ENCODE data around the gene CIZ1.

Gene CIZ1

DNA sequence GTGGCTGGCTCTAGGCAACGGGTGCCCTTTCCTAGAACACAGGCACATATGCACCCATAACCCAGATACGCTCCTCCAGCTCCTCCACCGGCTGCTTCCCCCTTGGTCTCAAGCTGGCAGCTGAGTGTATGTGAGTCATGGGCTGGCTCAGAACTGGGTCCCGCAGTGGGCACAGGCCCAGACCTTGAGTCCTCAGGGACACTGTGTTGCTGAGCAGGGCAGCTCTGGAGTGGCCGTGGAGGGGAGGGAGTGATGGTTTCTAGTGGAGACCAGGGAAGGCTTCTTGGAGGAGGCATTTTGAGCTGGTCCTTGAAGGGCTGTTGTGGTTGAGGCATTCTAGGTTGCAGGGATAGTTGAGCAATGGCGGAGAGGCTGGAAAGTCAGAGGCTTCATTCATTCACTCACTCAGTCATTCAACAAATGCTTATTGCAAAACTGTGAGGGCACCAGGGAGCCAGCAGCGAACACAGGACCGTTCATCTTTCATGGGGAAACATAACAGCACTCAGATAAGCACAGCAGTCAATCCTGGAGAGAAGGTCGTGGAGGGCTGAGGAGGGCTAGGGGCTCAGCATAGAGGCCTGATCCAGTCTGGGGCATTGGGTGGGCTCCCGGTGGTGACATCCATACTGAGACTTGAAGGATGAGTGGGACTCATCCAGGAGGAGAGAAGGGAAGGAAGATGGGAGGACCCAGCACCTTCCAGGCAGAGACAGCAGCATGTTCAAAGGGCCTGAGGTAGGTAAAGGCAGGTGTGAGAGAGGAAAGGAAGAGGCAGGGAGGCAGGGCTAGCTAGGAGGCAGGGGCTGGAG lies 29.0 kb downstream of the CIZ1 start:
- Mint-ChIP-seq H3K36me3 (peaks cover 61% of the 10 kb centered on the region), H3K4me1 (peaks cover 25% of the 10 kb centered on the region), H3K9me3 (no peaks in the 10 kb centered on the region), H3K4me3 (peak overlapping the region; percentile 72), H3K27ac (no peak overlapping the region)
- ATAC-seq: no peak
- DNase-seq (ENCODE audit: low spot score in 2 of 2): no peak

DNA sequence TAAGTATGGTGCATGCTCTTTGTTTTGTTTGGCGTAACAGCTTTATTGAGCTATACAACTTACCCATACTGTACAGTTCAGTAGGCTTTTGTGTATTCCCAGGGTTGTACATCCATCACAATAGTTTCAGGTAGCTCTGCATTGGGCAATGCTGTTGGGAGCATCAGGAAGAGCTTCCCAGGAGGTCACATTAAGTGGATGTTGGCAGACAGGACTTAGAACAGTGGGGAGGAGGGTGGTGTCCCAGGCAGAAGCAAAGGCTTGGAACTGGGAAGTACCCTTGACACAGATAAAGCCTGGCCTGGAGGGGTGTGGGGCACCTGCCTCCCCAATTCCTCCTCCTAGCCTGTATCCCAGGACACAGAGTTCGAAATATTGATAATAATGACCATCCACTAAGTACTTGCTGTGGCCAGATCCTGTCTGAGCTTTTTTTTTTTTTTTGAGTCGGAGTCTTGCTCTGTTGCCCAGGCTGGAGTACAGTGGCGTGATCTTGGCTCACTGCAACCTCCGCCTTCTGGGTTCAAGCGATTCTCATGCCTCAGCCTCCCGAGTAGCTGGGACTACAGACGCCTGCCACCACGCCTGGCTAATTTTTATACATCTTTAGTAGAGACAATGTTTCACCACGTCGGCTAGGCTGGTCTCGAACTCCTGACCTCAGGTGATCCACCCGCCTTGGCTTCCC lies 30.0 kb downstream of the CIZ1 start:
- Mint-ChIP-seq H3K9me3 (no peaks in the 10 kb centered on the region), H3K4me3 (peak overlapping the region; percentile 72), H3K4me1 (peaks cover 25% of the 10 kb centered on the region), H3K36me3 (peaks cover 50% of the 10 kb centered on the region), H3K27ac (peak overlapping the region; percentile 91)
- ATAC-seq (no peak), DNase-seq (ENCODE audit: low spot score in 2 of 2) (no peak)

DNA sequence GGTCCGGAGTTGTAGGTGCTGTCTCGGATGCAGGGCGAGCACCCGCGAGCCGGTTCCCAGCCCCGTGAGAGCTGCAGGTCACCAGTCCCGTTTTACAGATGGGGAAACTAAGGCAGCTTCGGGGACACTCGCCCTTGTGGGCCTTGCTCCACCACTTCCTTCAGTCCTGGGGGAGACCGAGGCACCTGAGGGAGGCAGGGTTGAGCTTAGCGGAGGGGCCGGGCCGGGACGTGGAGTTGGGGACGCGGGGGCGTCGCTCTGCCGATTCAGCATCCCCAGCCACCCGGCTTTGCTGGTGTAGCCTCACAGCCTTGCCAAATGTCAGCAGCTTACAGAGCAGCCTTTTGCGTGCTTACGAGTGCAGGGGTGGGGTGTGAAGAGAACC lies 30.8 kb downstream of the CIZ1 start:
- Mint-ChIP-seq H3K36me3 (peaks cover 43% of the 10 kb centered on the region), H3K4me3 (peak overlapping the region; percentile 72), H3K27ac (peak overlapping the region; percentile 91), H3K9me3 (no peaks in the 10 kb centered on the region), H3K4me1 (peaks cover 25% of the 10 kb centered on the region)
- DNase-seq (ENCODE audit: low spot score in 2 of 2) (peak; percentile 41 to 75), ATAC-seq (peak; percentile 73)

DNA sequence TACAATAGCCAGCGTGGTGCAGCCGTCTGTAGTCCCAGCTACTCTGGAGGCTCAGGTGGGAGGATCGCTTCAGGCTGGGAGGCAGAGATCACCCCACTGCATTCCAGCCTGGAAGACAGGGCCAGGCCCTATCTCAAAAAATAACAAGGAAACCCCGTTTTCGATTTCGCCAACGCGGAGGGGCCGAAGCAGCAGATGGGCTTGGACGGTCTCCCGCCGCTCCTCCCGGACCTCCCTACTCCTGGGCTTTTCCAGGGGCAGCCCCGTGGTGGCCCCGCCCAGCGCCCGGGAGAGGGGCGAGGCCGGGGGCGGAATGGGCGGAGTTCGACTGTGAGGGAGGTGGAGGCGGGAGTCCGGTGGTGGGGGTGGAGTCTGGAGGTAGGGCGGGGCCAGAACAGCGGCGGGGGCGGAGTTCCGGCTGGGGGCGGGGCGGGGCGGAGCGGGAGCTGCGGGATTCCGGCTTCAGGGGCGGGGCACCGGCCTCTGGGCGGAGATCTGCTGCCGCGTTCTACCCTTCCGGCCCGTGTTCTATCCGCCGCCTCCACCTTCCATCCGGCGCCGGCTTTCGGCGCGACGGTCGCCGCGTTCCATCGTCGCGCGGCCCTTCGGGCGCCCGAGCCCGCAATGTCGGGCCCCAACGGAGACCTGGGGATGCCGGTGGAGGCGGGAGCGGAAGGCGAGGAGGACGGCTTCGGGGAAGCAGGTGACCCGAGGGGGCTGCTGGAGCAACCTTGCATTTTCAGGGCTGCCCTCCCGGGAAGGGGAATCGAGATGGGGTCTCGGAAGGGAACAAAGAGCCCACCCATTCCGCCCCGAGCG lies 31.4 kb downstream of the CIZ1 start, which contains the start of gene BBLN:
TSS of gene BBLN (plus strand) at position 482 of the 819 bp plus-strand sequence. CDS start at position 625, 143 bp downstream.
- DNase-seq (ENCODE audit: low spot score in 2 of 2): peak; percentile 80 to 94
- H3K36me3 Mint-ChIP-seq: peaks cover 37% of the 10 kb centered on the region
- peak within 1 kb of the TSS; percentile 72 for H3K4me3 Mint-ChIP-seq
- ATAC-seq: peak; percentile 92
- H3K9me3 Mint-ChIP-seq: no peaks in the 10 kb centered on the region
- peak within 1 kb of the TSS; percentile 91 for H3K27ac Mint-ChIP-seq
- H3K4me1 Mint-ChIP-seq: peaks cover 25% of the 10 kb centered on the region

DNA sequence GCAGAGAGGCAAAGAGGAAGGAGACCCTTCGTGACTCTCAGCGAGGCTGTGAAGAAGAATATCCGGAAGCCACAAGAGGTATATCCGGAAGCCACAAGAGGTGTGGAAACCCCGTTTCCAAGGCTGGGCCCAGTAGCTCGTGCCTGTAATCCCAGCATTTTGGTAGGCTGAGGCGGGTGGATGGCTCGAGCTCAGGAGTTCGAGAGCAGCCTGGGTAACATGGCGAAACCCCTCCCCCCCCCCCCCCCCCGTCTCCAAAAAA lies 31.9 kb downstream of the CIZ1 start:
- no peaks in the 10 kb centered on the region for H3K9me3 Mint-ChIP-seq
- H3K4me1 Mint-ChIP-seq: peaks cover 25% of the 10 kb centered on the region
- DNase-seq (ENCODE audit: low spot score in 2 of 2) (peak in 1 of 2 donors; percentile 12), ATAC-seq (peak; percentile 16)
- H3K27ac Mint-ChIP-seq: peak overlapping the region; percentile 91
- H3K36me3 Mint-ChIP-seq: peaks cover 31% of the 10 kb centered on the region
- peak overlapping the region; percentile 72 for H3K4me3 Mint-ChIP-seq

DNA sequence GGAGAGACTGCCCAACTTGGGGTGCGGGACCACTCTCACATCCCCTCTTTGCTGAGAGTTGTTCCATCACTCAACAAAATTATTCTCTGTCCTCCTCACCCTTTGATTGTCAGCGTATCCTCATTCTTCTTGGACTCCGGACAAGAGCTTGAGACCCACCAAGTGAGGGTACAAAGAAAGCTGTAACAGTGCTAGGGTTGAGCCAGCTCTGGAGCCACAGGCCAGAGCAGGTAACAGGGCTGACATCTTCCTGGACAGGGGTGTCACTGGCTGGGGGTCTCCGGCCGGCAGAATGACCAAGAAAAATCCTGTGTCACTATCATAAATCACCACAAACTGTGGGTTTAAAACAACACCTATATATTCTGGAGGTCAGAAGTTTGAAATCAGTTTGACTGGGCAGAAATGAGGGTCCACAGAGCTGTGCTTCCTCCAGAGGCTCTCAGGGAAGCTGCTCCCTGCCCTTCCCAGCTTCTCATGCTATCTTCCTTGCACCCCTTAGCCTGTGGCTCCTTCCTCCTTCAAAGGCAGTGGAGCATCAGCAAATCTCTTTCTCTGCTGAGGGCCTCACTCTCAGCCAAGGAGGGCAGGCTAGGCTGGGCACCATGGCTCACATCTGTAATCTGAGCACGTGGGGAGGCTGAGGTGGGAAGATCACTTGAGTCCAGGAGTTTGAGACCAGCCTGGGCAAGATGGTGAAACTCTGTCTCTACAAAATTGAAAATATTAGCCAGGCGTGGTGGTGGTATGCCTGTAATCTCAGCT lies 35.5 kb downstream of the CIZ1 start:
- Mint-ChIP-seq H3K9me3 (no peaks in the 10 kb centered on the region), H3K27ac (no peak overlapping the region), H3K36me3 (peaks cover under 1% of the 10 kb centered on the region), H3K4me1 (peaks cover 10% of the 10 kb centered on the region), H3K4me3 (no peak overlapping the region)
- ATAC-seq: no peak
- no peak for DNase-seq (ENCODE audit: low spot score in 2 of 2)

DNA sequence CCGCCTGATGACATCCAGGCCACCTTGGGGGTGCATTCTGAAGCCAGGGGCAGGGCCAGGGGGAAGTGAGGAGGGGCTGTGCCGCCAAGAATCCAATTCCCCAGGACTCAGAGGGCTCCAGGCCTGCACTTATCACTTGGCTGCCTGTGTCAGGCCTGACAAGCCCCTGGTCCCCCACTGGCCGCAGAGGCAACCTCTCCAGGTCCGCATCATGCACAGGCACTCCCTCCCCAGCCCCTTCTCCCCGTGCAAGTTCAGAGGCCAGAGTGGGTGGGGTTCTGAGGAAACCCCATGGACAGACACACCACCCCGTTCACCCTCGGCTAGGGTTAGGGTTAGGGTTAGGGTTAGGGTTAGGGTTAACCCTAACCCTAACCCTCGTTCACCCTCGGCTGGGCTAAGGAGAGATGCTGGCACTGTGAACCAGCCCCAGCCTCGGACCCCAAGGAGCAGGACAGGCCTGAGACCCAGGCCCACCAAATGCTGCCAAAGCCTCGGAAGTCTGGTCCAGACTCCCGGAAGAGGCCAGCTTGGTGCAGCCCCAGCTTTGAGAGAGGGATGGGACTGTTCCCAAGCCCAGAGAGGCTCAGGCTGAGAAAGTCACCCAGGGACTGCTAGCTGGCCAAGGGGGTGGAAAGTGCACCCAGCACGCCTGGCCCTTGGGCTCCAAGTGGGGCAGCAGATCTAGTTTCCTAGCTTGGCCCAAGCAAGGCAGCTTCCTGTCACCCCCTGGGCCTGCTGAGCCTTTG lies 37.3 kb downstream of the CIZ1 start:
- ATAC-seq: no peak
- H3K9me3 Mint-ChIP-seq: no peaks in the 10 kb centered on the region

DNA sequence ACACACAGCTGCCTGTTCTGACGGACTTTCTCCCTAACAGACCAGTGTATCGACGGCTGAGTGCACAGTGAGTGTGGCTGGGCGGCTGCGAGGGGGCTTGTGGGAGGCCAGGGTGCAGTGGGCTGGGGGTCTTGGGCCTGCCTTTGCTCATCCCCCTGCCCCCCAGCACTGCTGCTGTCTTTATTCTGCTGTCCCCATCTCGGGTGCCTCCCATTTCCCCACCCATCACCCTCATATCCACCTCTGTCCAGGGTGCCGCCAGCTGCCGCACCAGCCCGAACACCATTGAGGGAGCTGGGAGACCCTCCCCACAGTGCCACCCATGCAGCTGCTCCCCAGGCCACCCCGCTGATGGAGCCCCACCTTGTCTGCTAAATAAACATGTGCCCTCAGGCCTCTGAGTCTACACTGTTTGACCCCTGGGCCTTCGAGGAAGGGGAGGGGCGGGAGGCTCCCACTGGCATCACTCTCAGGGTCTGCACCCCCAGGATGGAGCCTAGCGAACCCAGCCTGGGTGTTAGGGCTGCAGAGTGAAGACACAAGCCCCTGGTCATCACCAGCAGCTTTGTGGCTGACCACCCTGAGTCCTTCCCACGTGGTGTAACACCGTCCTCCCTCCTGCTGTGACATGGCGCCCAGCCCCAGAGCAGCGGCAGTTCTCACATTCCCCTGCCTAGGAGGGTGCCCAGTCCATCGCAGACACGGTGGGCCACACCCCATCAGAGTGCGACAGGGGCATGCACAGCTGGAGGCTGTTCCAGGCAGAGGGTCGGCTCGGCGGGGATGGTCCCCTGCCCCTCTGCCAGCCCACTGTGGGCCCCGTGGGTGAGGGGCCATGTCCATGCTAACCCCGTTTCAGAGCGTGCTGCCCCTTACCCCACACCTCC lies 38.1 kb downstream of the CIZ1 start:
- H3K9me3 Mint-ChIP-seq: no peaks in the 10 kb centered on the region
- no peaks in the 10 kb centered on the region for H3K36me3 Mint-ChIP-seq
- H3K4me1 Mint-ChIP-seq: peaks cover 13% of the 10 kb centered on the region
- DNase-seq (ENCODE audit: low spot score in 2 of 2) (no peak), ATAC-seq (no peak)
- no peak overlapping the region for H3K27ac Mint-ChIP-seq
- no peak overlapping the region for H3K4me3 Mint-ChIP-seq

More for the DNA sequence above, 37.3 kb downstream of the CIZ1 start:
- Mint-ChIP-seq H3K36me3 (no peaks in the 10 kb centered on the region), H3K4me1 (peaks cover 15% of the 10 kb centered on the region), H3K27ac (no peak overlapping the region), H3K4me3 (no peak overlapping the region)
- DNase-seq (ENCODE audit: low spot score in 2 of 2): no peak

DNA sequence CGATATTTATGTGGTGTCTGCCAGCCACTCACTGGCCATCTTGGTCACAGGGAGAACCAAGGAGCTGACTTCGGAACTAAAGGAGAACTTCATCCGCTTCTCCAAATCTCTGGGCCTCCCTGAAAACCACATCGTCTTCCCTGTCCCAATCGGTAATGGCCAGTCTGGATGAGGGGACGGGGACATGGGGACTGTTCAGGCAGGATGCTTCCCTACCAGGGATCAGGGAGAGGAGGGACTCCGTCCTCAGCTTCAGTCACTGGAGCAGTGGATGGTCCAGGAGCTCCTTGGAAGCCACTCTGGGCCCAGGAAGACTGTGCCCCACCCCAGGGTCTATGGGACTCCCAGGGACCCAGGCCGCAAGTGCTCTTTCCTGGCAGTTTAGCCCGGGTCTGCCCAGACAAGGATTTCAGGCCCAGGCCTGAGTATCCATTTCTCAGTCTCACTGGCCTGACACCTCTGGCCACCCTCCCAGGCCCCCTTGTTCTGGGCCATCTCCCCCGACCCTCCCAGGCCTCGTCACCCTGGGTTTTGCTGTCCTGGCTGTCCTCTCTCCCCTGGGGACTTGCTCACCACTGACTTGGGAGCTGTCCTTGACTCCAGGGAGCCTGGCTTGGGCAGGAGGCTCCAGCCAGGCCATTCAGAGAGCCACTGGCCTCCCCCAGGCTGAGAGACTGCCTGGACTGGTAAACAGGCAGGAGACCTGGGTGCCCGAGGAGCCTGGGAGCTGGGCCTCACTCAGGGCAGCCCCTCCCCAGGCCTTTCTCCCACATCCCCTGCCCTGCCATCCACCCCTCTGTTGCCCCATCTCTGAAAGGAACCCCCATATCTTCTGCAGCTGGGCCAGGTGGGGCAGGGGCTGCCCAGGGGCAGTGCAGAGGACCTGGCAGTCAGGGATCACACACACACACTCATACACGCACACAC lies 39.0 kb downstream of the CIZ1 start:
- no peak overlapping the region for H3K4me3 Mint-ChIP-seq
- H3K4me1 Mint-ChIP-seq: peaks cover 13% of the 10 kb centered on the region
- no peaks in the 10 kb centered on the region for H3K36me3 Mint-ChIP-seq
- H3K9me3 Mint-ChIP-seq: no peaks in the 10 kb centered on the region
- ATAC-seq (no peak), DNase-seq (ENCODE audit: low spot score in 2 of 2) (no peak)
- no peak overlapping the region for H3K27ac Mint-ChIP-seq

DNA sequence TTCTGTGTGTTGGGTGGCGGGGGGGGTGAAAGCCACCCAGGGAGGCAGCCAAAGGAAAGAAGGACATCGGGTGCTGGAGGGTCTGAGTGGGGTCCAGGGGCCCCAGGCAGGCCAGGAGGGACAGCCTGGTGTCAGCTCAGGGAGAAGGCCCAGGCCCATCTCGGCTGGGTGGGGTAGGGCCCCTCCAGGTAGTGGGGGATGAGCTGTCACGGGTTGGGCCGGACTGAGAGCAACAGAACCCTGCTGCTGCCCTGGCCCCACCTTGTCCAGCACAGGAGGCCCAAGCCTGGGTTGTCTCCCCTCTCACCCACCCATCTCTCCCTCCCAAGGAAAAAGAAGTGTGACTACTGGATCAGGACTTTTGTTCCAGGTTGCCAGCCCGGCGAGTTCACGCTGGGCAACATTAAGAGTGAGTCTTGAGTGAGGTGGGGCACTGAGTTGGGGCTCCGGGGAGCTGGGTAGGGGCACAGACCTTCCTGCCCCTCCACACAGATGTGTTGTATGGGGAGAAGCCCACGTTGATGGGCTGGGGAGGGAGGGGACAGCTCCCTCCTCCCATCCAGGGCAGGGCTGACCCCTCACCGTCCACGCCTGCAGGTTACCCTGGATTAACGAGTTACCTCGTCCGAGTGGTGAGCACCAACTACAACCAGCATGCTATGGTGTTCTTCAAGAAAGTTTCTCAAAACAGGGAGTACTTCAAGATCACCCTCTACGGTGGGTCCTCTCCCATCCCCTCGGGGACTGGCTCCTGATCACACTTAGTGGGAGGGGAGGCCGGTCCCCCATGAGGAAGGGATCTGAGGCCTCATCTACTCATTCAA lies 39.9 kb downstream of the CIZ1 start:
- Mint-ChIP-seq H3K27ac (no peak overlapping the region), H3K36me3 (no peaks in the 10 kb centered on the region), H3K4me1 (peaks cover 13% of the 10 kb centered on the region), H3K4me3 (no peak overlapping the region), H3K9me3 (no peaks in the 10 kb centered on the region)
- ATAC-seq: no peak
- no peak for DNase-seq (ENCODE audit: low spot score in 2 of 2)

DNA sequence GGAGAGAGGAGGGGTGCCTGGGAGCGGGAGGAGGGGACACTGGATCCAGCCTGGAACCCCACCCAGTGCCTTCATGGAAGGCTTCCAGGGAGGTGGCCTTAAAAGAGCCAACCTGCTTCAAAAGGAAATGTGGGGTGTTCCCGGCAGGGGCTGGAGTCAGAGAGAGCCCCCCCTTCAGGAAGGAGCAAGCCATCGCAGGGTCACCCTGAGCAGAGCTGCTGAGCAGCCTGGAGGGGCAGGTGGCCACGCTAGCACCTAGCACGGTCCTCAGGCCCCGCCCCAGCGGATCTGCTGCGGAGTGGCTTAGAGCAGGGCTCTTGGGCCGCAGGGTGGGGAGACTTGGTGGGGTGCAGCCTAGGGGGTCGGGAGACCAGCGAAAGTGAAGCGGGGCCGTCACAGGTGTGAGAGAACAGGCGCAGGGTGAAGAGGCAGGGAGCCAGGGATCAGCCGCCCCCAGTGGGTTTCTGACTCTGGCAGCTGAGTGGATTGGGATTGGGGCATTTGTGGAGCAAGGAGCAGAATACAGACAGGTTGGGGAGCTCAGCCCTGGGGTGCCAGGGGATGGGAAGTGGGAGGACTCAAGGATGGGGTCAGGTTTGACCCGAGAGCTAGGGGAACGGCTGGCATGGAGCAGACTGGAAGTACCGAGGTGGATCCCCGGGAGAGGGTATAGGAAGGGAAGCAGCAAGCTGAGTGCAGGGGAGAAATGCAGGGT lies 40.6 kb downstream of the CIZ1 start:
- Mint-ChIP-seq H3K27ac (peak overlapping the region; percentile 67), H3K36me3 (no peaks in the 10 kb centered on the region), H3K9me3 (no peaks in the 10 kb centered on the region), H3K4me3 (no peak overlapping the region), H3K4me1 (peaks cover 13% of the 10 kb centered on the region)
- DNase-seq (ENCODE audit: low spot score in 2 of 2) (no peak), ATAC-seq (peak; percentile 14)
